ENCODE data around the gene PIP5K1B.
A peak's percentile ranks its signal among the peaks of the same experiment; 100 is the strongest.

The PIP5K1B gene

DNA sequence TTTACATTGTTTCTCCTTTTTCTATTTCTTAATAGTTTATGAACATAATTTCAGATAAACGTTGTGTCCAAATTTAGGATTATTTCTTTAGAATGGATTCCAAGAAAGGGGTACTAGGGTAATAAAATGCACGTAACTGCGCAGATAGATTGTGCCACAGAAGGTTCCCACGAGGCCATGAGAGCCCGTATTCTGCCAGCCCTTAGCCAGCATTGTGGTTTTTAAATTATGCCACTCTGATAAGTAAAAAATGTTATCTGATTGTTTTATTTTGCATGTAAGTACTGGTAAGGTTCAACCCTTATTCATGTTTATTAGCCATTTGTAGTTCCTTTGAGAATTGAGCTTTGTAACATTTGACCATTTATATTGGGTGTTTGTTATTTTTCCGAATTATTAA lies 220.1 kb downstream of the PIP5K1B start:
- DNase-seq, result no peak

DNA sequence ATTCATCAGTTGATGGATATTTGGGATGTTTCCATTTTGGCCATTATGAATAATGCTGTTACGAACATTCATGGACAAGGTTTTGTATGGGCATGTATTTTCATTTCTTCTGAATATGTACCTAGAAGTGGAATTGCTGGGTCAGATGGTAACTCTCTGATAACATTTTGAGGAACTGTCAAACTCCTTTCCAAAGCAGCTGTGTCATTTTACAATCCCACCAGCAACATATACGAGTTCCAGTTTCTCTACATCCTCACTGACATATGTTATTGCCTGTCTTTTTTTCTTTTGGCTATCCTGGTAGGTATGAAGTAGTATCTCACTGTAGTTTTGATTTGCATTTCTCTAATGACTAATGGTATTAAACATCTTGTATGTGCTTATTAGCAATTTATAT lies 222.1 kb downstream of the PIP5K1B start:
- no peak for DNase-seq

DNA sequence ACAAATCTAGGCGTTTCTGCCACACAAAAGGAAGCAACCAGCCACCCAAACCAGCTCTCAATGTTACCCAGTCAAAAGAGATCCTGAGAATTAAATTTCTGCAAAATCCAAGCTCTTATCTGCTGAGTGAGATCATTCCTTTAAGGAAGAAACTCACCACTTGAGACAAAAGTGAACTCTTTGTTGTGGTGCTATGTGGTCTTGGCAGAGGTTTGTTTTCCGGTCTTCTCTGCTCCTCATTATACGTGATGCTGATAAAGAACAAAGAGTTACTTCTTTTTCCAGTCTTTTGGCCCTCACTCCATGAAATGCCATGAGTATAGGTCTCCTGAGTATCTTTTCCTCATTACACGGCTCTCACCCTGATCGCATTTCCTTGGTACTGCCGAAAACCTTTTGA lies 226.8 kb downstream of the PIP5K1B start:
- no peak for DNase-seq

DNA sequence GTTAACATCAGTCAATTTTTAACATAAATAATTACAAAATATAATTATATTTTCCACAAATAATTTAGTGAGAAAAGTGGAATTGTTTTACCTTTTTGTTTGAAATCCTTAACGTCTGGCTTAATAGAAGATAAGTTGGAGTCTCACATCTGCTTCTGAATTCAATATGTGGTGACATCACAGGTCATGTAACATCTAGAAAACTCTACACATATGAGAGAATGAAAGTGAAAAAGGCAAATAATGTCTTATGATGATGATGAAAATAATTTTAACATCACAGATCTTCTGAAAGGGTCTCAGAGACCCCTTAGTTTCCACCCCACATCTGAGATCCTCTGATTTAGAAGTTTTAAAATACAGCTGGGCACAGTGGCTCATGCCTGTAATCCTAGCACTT lies 227.4 kb downstream of the PIP5K1B start:
- no peak for DNase-seq

DNA sequence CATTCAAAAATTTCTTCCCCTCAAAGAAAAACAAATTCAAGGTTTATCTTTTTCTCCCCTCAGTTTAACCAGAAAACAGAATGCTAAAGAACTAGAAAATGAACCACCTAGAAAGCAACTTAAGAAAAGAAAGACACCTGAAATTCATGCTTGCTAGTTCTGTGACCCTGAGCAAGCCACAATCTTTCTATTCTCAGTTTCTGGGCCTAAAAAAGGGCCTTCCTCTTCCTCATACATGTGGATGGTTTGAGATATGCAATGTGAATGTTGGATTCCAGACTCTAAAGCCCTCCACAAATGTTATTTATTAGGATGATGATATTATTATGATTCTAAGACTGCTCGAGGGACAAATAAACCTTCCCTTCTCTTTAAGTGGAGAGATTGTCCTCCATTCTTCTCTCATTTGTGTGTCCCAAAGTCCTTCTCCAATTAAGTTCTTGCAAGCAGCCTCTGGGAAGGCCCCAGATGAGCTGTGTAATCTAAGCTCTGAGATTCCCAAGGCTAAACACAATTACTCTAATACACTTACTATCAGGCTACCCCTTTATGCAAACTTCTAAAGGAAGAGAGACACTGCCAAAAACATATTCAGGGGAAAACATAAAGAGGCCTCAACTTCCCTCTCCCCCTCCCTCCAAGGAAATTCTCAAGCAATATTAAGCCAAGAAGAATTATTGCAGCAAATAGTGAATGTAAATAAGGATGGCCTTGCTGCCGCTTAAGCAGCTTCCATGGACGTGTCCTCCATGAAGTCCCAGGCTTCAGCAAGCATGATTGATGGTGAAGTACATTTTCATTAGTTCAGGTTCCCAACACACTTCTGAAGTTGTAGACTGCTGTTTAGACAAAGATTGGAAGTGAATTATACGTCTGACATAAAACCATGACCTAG lies 228.6 kb downstream of the PIP5K1B start:
- no peak for DNase-seq

DNA sequence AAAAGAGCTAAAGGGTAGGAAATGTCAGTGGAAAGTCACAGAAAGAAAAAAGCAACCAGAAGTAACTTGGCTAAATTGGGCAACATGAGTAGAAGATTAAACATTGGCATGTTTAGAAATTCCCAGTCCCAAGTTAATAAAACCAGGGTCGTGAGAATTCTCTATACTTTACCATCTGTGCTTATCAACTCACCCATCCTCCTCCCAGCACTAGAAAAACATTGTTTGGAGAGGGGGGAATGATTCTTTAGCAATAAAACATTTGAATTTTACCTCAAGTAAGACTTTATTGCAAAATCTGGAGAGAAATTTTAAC lies 229.2 kb downstream of the PIP5K1B start:
- DNase-seq, result no peak

DNA sequence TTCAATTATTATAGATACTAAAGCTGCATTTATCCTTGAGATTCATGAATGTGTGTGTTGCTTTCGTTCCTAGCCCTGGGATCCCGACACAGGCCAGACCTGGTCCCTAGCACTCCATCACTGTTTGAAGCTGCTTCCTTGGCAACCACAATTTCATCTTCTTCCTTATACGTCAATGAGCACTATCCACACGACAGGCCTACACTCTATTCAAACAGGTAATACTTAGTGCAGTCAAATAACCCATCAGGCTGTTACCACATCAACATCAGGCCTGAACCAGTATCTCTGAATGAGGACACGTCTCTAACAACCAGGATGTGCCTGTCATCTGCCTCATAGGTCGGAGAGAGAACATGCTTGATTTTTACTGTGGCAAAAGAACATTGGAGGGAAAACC lies 235.5 kb downstream of the PIP5K1B start:
- DNase-seq, result no peak

DNA sequence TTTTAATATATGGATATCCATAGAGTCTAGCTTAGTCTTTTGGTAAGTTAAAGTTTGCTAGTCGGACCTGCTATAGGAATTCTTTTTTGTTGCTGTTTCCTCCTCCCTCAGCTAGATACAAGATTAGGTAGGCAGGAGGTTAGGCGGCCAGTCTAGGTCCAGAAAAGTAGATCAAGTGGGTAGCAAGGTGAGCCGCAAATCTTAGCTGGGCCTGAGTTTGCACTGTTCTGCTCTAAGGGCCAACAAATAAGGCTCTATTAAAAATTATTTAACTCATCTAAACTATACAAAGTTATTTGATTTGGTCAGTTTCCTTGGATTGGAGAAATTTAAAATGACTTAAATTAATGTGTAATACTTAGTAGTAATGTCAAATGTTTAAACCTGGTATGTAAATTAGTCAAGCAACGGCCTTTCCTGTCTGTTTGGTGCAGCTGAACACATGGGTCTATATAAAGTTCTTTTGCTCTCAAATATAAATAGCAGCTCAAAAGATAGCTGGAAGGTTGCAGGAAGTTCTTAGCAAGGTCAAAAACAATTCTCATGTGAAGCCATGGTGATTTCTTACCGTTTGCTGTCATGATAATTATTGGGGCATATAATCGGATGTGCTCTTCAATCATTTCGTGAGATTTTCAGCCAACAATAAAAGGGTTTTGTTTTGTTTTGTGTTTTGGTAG lies 236.9 kb downstream of the PIP5K1B start:
- DNase-seq, result no peak

DNA sequence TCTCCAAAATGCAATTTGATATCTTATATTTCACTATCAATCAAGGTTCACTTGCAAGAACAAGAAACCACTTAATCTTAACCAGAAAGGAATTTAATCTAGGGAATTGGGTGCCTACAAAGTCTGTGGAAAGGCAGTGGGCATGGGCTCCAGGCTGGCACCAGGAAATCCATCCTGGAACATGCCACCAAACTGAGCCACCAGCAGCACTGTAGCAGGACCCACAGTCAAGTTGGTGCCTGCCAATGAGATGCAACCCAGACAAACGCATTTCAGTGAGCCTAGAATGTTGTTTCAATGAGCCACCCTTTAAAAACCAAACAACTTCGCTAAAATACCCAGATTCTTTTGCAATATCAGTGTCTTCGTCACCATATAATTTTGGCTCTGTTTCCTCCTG lies 237.8 kb downstream of the PIP5K1B start:
- no peak for DNase-seq

DNA sequence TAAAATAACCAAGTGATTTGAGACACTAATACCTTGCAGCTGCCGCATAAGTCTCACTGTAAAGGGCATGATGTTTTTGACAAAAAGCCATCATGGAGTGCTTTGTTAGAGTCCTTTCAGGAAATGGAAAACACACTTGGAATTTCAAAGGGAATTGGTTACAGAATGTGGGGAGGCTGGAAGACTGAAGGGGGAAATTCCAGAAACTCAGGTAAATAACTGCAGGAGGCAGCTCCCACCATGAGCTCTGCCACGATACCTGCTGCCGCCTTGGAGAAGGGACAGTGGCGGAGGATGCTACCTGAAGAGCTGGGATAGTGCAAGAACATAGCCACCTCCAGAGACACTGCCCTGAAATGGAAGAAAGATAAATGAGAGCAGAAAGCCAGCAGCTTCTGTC lies 242.0 kb downstream of the PIP5K1B start:
- no peak for DNase-seq

DNA sequence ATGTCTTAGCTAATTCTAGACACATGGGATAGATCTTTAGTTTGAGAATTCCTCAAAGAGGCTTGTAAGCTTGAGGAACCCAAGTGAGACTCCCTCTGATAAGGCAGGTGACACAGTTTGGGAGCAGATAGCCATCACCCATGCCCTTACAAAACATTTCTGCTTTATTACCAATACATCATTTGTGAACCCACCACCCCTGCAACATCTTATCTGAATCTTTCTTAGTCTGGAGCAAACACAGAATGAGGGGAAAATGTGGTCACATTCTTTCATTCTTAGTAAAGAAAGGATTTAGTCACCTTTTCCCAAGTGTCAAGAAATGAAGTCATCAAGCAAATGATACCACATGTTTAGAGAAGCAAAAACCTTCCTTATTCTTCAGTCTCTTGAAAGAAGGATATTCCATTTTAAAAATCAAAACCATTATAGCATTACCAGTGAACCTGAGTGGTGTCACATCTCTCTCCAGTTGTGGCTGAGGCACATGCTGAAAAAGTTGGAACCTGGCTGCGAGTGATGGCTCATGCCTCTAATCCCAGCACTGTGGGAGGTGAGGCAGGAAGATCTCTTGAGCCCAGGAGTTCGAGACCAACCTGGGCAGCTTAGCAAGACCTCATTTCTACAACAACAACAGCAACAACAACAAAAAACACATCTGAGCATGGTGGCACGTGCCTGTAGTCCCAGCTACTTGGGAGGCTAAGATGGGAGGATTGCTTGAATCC lies 243.0 kb downstream of the PIP5K1B start:
- no peak for DNase-seq

DNA sequence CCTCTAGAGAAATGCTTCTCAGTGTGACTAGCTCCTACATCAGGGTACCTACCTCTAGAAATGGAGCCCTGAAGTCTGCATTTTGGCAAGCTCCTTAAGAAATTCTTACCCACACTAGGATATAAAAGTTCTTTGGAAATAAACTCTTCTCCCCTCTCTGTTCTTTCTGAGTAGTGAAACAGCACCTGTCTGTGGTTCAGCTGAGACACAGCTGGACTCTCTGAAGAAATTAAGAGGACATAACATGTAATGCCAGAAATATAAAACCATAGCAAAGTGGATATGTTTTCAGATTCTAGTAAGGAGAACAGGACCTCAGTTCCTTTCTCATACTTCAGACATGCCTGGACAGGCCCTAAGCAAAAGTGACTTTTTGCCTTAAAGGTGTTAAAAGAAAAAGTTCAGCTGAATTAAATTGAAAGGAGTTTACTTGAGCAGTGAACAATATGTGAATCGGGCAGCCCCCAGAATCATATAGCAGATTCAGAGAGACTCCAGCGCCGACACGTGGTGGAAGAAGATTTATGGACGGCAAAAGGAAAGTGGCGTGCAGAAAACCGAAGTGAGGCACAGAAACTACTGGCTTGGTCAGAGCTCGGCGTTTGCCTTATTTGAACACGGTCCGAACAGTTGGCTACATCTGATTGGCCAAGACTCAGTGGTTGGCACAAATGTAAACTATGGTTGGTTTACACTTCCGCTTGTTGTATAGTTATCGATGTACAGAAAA lies 244.4 kb downstream of the PIP5K1B start:
- peak; percentile 74 for DNase-seq

DNA sequence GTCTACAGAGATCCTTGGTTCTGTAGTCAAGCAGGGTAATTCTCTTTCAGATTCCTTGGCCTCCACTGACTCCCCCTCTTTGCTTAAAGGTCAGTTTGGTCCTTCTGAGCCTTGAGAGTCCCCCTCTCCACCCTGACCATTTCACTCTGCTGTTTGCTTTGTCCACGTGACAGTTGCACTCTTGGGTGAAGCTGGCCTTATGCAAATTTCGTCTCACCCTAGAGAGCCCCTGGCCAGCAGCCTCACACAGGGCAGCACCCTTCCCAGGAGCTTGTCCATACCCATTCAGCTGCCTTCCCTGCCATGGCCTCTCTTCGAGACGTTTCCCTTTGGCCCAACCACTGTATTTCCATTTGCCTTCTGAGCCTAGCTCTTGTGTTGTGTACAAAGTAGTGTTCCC lies 245.1 kb downstream of the PIP5K1B start:
- DNase-seq, result no peak

DNA sequence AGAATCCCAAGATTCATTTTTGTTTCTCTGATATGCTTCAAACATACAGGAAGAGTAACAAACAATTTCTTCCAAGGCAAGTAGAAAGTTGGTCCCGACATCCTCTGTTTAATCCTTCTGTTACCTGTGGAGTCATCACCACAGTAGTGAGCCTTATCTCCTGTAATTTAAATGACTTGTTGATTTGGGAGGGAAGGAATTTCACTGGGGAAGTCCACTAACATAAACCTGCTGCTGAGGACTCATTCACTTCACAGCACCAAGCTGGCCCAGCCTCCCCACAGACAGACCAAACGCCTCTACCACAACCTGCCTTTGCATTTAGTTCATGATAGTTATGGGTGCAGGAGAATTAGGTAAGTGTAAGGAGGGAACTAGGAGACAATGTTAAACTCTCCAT lies 245.6 kb downstream of the PIP5K1B start:
- DNase-seq, result no peak

DNA sequence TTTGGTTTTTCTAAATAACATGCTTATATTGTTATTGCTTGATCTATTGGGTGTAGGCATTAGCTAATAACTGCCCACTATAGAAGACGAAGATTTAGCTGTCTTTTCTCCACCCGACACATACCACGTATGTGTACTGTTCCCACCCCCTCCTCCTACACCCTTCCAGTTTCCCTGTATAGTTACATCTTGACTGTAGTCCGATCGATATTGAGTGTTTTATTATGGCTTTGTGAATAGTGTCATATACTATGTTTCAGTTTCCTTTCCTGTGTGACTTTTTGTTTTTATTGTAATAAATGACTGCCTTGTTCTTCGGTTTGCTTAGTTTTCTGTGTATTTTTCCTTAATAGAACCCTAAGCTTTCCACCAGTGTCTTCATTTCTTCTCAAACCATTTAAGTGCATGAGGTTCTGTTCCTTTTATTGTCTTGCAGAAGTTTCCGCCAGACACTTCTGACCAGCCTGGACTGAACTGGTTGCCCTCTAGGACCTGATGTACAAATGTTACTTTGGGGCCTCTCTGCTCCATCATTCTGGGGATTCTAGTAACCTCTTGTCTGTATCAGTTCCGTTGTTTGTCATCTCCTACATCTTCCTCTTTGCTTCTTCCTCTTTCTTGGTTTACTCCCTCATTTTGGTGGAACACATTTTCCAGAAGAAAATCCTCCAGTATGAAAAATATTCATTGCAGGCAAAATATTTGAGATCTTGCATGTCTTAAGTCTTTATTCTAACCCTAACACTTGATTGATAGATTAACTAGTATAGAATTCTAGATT lies 247.0 kb downstream of the PIP5K1B start:
- no peak for DNase-seq

DNA sequence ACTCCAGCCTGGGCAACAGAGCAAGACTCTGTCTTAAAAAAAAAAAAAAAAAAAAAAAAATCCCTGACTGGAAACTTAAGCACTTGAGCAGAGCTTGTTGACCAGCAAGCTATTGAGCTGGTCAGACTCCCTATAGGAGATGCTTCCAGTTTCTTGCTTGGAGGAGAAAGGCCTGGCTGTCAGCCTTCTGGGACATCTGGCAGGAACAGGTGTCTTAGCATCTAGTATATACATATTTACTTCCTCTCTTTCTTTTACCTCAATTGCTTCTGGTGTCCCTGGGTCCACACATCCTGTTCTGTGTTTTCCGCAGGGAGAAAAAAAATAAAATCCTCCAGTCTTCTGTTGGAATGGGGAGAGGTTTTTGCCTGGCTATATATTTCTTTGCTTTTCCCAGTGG lies 248.7 kb downstream of the PIP5K1B start:
- no peak for DNase-seq

DNA sequence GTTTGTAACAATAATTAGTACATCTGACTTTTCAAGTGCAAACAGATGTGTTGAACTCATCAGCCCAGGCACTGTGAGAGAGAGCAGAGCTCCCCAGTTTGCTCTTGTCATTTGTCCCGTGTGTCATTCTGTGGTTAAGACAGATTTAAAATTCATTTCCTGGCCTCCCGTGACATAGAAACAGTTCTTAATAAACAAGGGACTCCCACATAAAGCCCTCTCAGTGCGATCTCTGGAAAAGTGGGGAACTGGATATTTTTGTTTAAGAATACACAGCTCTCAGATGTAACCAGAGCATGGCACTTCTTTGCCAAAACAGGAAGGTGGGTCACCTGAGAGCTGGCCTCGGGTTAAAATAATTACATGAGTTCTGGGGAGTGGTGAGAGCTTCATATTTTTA lies 250.3 kb downstream of the PIP5K1B start:
- peak; percentile 6 for DNase-seq

DNA sequence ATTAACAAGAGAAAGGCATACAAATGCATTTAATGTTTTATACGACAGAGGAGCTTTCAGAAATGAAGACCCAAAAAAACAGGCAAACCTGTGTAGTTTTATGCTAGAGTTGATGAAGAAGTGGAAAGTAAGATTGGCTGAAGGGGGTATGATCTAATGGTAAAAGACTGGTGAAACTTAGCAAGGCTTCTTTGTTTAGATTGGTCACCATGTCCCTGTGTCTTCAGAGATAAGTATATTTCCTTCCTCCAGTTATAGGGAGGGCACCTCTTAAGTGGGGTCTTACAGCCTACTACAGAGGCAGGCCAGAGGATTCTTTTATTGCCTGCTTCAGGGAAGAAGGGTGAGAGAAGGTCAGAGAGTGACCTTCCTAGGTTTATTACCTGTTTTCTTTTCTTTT lies 252.4 kb downstream of the PIP5K1B start:
- DNase-seq, result no peak

DNA sequence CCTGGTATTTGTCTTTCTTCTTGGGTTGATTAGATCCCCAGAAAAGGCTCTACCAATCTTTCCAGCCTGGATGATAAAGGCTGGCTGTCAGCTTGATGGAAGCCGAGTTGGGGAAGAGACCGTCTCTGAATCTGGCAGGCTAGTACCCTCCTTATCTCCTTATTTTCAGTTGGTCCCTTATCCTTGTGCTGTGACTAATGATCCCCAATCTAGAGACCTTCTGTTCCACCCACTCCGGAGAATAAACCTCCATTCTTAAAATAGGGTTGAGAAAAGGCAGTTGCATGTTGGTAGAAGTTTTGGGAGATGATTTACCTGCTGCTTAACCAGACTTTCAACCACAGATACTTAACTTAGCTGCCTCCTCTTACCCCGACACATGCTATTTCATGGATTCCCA lies 256.5 kb downstream of the PIP5K1B start:
- DNase-seq, result no peak

DNA sequence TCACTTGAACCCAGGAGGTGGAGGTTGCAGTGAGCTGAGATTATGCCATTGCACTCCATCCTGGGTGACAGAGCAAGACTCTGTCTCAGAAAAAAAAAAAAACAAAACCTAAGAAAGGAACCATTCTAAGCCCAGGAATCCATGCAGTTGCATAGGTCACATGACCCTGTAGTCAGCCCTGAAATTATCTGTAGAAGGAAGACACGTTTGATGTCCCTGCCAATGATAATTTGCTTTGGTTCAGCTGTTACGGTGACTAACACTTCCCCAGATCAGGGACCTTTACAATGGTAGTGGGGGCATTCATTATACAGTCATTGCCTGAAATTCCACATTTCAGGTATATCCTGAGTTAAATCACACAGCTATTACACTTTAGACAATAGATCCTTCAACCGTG lies 258.4 kb downstream of the PIP5K1B start:
- DNase-seq, result no peak

DNA sequence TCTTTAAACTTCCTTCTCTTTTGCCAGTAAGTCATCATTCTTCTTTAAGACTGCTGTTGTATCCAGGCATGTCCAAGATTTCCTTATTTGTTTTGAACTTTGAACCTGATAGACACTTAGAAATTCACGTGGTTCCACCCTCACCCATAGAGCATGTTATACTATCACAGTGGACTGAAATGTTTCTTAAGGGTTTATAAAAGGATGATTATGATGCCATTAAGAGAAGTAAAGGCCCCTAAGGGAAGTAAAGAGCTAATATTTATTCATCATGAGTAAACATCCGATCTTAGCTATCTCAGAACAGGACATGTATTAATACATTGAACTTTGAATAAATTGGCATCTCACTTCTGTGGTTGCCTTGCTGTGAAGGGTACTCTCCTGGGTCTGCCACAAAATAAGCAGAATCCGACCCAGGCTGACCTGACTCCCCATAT lies 259.1 kb downstream of the PIP5K1B start:
- no peak for DNase-seq

DNA sequence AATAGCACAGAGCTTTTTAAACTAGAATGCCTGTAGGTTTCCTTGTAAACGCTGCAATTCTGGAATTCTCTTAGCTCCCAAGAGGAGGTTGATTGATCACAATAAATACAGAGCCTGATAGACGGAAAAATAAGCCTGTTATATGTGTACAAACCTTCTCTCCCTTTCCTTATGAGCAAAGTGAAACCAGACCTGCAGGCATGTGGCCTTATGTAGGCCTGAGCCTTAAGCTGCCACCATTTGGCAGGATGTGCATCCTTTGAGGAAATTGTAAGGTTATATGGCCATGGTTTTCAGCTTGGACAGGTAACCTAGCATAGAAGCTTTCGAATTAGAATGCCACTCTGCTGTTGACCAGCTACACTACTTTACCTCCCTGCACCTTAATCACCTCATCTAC lies 259.7 kb downstream of the PIP5K1B start:
- DNase-seq, result no peak
